Measurements from ENCODE around the gene FNBP1L.

Gene FNBP1L

DNA sequence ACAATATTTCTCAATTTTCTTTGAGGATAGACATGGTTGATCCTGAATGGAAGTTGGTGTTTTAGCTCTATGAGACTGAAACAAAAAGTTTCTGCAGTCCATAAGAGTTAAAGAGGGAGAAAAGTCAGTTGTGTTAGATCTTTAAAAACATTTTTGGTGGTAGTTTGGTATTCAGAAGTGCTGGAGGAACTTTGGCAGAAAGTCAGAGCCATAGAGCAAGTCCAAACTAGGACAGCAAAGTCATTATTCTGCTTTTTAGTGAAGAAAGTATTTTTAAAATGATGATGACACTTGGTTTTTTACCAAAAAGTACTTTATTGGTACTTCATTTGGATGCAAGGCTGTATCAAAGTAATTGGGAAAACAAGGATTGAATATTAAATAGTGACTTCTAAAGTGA lies 41.8 kb downstream of the FNBP1L start:
- no peak for DNase-seq (ENCODE audit: low read depth)

DNA sequence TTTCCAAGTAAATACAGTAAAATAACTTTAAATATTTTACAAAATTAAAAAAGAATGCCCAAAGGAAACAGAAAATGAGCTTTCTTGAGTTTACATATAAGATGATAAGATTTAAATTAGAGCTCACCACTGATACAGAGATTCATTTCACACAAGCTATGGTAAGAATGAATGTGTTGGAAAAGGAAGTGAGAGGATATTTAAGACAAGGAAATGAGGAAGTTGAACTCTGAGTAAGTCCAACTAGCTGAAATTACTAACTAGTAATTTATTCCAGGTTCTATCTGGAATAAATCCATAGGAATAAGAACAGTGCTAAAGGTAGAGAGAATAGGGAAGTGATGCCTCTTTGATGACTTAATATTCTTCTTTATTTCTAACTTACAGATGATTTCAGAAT lies 42.4 kb downstream of the FNBP1L start:
- no peak for DNase-seq (ENCODE audit: low read depth)

DNA sequence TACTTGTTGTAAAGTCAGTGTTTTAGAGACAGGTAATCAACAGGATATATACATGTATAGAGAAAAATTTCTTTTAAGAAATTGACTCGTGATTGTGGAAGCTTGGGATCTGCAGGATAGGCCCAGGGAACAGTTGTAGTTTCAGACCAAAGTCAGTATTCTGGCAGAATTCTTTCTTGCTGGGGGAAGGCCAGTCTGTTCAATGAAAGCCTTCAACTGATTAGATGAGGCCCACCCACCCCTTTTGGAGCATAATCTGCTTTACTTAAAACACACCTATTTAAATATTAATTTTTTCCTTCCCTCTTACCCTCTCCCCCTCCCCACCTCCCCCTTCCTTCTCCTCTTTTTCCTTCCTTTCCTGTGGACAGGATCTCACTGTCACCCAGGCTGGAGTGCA lies 48.0 kb downstream of the FNBP1L start:
- no peak for DNase-seq (ENCODE audit: low read depth)

DNA sequence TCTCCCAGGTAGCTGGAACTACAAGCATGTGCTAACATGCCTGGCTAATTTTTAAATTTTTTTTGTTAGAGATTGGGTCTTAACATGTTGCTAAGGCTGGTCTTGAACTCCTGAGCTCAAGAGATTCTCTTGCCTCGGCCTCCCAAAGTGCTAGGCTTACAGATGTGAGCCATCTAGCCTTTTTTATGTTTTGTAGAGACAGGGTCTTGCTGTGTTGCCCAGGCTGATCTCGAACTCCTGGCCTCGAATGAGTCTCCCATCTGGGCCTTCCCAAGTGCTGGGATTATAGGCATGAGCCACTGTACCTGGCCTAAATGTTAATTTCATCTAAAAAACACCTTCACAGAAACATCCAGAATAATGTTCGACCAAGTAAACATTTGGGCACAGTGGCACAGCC lies 48.6 kb downstream of the FNBP1L start:
- no peak for DNase-seq (ENCODE audit: low read depth)

DNA sequence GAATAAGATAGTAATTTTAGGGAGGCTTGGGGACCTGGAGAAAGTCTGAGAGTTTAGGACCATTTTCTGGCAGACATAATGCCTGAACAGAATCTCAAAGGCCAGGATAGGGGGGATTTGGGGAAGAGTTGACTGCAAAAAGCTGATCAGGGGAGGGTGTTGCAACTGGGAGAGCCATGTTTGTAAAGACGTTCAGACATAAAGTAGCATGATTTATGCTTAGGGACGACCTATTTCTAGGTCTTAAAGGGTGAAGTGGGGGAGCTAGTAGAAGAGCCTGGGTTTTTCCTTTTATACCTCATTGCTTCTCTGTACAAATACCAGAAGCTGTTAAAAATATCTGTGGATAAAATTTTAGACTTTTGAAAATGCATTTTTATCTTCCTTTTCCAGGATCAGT lies 51.2 kb downstream of the FNBP1L start:
- DNase-seq (ENCODE audit: low read depth), result no peak

DNA sequence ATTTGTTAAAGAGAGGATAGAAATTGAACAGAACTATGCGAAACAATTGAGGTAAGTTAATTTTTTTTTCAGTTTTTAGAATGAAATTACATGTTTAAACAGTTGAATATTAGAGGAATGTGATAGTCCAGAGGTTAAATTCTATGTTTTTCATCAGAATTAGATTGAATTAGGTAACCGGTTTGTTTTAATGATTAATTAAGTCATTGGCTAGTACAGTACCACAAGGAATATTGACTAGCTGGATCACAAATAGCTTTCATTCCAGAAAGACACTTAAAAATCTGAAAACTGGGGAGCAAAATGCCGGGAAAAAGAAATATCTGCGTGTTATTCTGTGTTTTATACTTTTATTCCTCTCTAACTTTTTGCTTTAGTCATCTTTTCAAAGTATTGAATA lies 51.6 kb downstream of the FNBP1L start:
- no peak for DNase-seq (ENCODE audit: low read depth)

DNA sequence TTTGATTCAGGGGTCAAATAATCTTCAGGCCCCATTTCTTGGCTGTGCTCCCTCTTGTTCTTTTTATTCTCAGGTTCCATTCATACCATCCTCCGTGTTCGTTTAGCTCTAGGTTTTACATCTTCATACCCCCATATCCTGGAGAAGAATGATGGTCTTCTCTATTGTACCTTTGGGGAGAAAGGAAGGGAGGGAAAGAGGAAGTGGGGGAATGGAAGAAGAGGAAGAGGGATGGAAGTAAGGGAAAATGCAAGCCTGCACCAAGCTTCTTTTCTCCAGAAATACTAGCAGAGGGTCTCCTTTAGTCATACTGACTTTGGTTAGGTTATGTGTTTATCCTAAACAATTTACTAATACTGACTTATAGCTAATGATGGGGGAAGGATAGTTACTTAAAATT lies 52.4 kb downstream of the FNBP1L start:
- no peak for DNase-seq (ENCODE audit: low read depth)

DNA sequence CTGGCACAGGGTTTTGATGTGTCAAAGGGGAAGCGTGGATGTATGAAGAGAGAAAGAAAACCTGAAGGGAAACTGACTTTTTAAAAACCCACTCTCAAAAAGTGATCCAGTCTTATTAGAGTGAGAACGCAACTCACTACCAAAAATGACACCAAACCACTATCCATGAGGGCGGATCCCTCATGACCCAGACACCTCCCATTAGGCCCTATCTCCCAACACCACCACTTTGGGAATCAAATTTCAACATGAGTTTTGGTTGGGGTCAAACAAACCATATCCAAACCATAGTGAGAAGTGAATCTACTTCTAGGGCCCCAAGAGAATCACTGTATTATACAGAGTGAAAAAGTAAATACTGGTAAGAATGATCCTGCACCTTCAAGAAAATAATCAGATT lies 53.5 kb downstream of the FNBP1L start:
- no peak for DNase-seq (ENCODE audit: low read depth)

DNA sequence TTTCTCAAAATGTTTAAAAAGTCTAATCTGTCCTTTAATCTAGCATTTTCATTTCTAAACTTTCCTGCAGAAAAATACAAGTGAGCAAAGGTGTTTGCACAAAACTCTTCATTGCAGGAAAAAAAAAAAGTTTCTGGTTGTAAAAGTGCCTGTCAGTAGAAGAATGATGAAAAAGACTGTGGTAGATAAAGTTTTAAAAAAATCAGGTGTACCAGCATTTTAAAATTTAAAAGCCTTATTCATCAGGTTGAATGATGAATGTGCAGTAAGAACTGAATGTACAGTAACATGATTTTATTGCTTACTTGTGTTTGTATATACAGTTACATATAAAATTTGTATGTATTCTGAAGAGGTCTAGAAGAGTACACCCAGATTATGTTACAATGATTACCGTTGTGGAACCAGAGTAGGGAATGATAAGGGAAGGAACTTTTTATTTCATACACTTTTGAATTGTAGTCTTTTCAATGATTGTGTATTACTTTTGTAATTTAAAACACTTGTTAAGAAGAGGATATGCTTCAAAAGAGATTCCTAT lies 54.0 kb downstream of the FNBP1L start:
- no peak for DNase-seq (ENCODE audit: low read depth)

DNA sequence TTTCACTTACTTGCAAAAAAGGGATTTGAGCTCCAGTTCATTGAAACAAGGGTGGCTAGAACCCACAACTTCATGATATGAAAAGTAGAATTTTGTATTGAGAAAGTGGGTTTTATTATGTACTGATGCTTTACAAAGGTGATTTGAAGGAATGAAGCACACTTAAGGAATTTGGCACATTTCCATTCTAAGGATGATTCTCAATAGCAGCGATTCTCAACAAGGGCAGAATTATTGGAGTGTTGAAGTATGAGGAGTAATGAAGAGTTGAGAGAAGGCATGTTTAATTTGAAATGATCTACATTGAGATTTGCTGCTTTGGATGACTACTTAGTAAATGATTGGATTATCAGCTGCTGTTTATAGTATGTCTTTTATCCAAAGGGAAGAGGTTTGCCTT lies 54.7 kb downstream of the FNBP1L start:
- no peak for DNase-seq (ENCODE audit: low read depth)

DNA sequence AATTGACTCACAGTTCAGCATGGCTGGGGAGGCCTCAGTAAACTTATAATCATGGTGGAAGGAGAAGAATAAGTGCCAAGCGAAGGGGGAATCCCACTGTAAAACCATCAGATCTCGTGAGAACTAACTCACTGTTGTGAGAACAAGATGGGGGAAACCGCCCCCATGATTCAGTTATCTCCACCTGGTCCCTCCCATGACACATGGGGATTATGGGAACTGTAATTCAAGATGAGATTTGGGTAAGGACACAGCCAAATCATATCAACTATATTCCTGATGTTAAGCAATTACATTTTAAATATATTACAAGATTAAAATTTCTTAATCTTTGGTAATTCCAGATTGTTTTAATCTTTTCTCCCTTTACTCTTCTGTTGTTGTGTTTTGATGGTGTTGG lies 55.2 kb downstream of the FNBP1L start:
- DNase-seq (ENCODE audit: low read depth), result no peak

DNA sequence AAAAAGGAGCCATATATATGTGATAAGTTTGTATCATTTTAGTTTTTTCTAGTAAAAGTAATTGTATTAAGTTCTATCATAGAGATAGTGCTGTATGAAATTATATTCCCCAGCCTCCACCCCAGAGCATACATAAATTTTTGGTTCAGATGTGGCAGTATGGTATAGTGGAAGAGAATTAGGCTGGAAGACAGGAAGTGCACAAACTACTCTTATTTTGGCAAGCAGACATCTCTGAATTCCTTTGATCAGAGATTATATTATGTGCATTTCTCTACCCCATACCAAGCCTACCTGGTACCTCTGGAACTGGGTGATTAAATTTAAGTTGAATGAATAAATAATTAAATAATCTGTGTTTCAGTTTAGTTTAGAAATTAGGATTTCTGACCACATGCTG lies 55.9 kb downstream of the FNBP1L start:
- no peak for DNase-seq (ENCODE audit: low read depth)

DNA sequence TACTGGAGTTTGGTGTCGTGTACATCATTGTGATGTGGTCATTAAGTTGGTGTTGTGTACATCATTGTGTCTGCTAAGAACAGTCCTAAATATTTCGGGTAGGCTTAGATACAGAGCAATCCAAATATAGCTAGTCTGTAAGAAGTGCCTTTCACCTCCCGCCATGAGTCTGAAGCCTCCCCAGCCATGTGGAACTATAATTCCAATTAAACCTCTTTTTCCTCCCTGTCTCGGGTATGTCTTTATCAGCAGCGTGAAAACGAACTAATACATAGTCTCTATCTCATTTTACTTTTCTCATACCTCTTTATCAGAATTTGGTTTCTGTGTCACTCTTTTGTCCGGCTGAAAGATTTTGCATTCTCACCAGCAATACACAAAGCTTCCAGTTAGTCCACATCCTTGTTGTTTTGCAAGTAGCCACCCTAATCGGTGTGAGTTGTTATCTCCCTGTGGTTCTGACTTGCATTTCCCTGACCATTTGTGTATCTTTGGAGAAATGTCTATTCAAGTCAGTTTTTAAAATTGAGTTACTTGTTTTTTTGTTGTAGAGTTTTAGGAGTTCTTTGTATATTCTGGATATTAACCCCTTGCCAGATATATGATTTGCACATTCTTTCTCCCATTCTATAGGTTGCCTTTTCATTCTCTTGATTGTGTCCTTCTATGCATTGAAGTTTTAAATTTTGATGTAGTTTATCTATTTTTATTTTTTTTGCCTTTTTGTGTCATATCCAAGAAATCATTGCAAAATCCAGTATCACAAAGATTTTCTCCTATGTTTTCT lies 56.5 kb downstream of the FNBP1L start:
- no peak for DNase-seq (ENCODE audit: low read depth)

DNA sequence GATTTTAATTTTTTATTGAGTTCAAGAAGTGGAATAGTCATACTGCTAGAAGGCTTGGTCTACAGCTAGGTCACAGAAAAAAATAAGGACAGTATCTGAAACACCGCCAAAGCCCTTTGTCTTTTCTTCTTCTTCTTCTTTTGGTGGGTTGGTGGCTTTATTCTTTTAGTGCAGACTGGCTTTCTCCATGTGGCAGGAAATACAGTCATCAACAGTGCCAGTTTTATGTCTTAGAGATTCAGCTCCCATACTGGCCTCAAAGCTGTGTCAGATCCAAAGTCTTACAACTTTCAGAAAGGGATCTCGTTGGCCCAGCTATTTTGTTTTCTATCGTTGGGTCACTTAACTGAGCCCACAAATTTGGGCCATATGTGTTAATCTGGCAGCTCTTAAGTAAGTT lies 58.2 kb downstream of the FNBP1L start:
- no peak for DNase-seq (ENCODE audit: low read depth)

DNA sequence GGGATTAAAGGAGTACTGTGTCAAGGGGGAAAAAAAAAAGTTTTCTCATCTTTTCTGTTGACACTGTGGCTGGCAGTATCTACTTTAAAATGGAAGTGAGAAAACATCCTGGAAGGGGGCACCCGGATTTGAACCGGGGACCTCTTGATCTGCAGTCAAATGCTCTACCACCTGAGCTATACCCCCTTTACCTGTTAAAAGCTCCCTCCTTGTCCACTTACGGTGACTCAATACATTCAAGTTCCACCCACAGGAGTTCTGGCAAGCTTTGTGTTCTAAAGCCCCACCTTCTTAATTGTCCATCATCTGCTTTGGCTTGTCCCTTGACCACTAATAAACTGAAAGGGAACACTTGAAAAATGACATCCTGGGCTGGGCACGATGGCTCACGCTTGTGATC lies 68.2 kb downstream of the FNBP1L start:
- DNase-seq (ENCODE audit: low read depth), result no peak

DNA sequence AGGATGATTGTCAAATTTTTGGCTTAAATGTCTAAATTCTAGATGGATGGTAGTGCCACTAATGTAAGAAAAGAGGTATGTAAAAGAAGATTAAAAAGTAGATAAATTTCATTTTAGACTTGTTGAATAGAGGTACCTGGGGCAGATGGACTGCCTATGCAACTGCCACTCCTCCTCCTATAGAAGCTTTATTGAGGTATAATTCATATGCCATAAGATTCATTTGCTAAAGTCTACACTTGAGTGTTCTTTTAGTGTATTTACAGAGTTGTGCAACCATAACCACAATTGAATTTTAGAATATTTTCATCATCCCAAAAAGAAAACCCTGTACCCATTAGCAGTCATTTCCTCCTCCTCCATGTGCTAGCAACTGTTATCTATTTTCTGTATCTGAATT lies 70.6 kb downstream of the FNBP1L start:
- no peak for DNase-seq (ENCODE audit: low read depth)

DNA sequence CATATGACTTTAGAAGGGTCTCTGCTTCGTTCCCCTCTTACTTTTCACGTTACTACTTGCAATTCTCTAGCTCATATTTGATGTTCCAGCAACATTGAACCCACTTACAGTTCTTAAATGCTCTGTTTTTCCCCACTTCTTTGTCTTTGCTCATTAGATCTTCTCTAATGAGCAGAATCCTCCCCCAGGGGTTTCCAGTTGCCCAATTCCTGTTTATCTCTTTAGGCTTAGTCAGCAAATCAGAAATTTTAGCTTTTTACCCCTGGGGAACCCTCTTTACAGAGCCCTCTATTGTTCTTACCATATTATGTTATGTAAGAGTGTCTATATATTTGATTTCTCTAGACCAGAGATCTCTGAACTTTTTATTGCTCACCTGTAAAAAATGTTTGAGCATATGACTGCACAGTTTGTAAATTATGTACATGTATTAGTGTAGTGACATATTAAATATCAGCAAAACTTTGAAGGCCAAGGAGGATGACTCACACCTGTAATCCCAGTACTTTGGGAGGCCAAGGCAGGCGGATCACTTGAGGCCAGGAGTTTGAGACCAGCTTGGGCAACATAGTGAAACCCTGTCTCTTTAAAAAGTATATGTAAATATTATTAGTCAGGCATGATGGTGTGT lies 71.4 kb downstream of the FNBP1L start:
- DNase-seq (ENCODE audit: low read depth), result no peak

DNA sequence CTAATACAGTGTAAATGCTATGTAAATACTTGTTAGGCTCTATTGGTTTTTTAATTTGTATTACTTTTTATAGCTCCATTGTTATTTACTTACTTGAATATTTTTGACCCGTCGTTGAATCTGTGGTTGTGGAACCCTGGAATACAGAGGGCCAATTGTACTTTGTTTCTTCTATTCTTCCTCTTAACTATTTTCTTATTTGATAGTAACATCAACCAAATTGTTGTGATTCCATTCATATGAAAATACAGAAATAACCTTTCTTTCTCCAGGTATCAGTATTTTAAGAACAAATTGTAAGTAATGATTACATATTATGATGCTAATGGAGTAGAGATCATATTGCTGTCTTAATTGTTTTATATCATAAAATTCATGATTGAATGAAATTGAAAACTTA lies 73.7 kb downstream of the FNBP1L start:
- DNase-seq (ENCODE audit: low read depth), result no peak

DNA sequence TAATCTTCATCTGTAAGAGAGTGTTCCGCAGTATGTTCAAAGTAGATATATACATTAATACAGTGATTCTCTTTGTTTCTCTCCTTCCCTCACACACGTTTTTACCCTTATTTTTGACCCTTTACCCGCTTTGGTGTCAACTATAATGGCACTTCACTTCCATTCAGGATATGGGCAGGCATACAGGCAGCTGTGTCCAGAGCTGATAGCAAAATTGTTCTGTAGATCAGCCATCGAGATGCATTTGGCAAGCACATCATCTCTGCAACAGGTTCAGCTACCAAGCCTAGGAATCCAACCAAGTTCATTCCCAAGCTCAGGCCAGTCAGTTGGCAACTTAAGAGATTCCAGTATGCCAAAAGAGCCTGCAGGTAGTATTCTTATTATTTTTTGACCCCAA lies 74.8 kb downstream of the FNBP1L start:
- no peak for DNase-seq (ENCODE audit: low read depth)

DNA sequence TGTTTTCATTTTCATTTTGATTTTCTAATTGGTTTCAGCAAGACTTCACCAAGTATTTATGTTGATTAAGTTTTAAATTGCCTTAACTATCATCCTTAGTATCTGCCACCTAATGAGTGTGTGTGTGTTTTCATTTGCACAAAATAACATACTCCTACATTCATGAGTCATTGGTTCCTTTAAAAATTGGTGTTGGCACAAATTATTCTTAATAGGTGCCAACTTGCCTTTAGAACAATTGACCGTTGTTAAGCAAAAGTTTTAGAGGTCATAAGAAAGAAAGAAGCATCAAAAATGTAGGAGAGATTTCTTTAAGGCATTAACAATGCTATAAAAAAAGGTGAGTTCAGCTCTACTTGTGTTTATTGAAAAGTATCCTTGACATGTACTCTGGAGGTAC lies 77.5 kb downstream of the FNBP1L start:
- no peak for DNase-seq (ENCODE audit: low read depth)

DNA sequence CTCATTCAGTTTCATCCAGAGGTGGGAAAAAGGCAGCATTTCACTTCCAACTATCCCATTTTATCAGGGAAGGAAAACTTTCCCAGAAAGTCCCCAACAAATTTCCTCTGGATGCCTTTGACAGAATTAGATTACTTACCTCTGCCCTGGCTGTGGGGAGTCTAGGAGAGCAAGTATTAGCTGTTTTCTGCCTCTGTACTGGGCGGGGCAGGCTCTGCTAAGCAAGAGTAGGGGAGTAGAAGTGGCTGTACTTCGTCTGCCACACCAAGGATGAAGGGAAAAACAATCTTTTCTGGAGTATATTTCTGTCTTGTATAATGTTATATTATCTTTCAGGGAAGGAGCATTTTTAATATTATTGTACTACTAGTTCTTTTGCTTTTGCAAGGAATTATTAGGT lies 78.5 kb downstream of the FNBP1L start:
- DNase-seq (ENCODE audit: low read depth), result no peak

DNA sequence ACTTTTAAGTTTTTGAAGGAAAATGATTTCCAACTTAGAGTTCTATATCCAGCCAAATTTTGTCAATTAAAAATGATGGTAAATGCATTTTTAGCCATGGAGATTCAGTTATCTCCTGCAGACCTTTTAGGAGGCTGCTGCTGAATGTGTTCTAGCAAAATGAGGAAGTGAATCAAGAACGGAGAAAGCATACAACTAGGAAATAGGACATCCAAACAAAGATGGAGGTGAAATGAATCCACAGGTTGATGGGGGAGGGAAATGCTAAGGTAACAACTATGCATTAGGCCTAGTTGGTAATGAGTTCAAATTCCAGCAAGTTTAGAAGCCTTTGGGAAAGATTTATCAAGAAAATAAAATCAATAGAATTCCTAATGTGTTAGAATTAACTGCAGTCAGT lies 80.5 kb downstream of the FNBP1L start:
- DNase-seq (ENCODE audit: low read depth), result no peak

DNA sequence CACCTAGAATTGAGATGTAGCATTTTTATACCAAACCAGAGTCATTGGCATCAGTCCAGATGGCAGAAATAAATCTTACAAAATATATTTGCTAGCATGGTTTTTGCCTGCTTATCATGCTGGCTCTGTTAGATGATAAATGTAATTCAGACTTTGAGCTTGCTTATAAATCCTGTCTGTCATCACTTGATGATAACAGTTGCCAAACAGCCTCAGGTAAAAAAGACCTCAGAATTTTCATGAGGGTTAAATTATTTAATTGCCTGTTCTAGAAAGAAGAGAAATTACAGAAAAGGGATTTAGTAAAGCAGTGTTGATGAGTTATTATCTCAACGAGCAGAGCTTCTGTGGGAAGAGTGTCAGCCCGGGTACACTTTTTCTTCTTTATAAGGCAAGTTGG lies 83.3 kb downstream of the FNBP1L start:
- DNase-seq (ENCODE audit: low read depth), result no peak
